Fibroblast of lung (primary cell): Measurements from ENCODE around the gene RNF224. TPM values are rescaled to one million over a fixed set of nuclear protein-coding genes. Genes with fewer than 3 reads are reported as not detected.

Experiments used
- DNase-seq, 2 donors: peaks; one replicate each; pipeline versions ENCODE4 v3.0.0 to v3.0.0-alpha.2; 2010; ENCODE audit warnings: low read depth in 2 of 2
- H2AFZ ChIP-seq: 2 replicates; pipeline ENCODE4 v1.5.1; 2012; ENCODE audit warnings: low read length, control low read depth, inconsistent platforms
- H3K27ac ChIP-seq: 2 replicates; pipeline ENCODE4 v1.5.1; 2011; ENCODE audit warnings: low read length, control low read depth; ENCODE audit not compliant: insufficient read depth
- H3K27me3 ChIP-seq: 2 replicates; pipeline ENCODE4 v1.5.1; 2011; ENCODE audit warnings: mild to moderate bottlenecking, low read length; ENCODE audit not compliant: control insufficient read depth, insufficient read depth
- H3K36me3 ChIP-seq: 2 replicates; pipeline ENCODE4 v1.5.1; 2011; ENCODE audit warnings: low read length; ENCODE audit not compliant: control insufficient read depth, insufficient read depth
- H3K4me1 ChIP-seq: 2 replicates; pipeline ENCODE4 v1.5.1; 2011; ENCODE audit warnings: low read length; ENCODE audit not compliant: control insufficient read depth, insufficient read depth; ENCODE audit errors: extremely low read depth
- H3K4me2 ChIP-seq: 2 replicates; pipeline ENCODE4 v1.5.1; 2011; ENCODE audit warnings: low read length, control low read depth; ENCODE audit not compliant: insufficient read depth; ENCODE audit errors: extremely low read depth
- H3K4me3 ChIP-seq, 4 experiments: fragments of 200-600 bp in 1 of 4; sonication (generic) in 1 of 4; replicated peaks in 1 of 4; 2 replicates each; pipeline ENCODE4 v1.5.1; 2011 to 2016; ENCODE audit warnings: low read length in 4 of 4, low read depth in 3 of 4, mild to moderate bottlenecking in 3 of 4, control low read depth in 2 of 4, inconsistent platforms in 1 of 4, mixed read lengths in 1 of 4; ENCODE audit not compliant: insufficient read depth in 1 of 4; ENCODE audit errors: control extremely low read depth in 1 of 4
- H3K79me2 ChIP-seq: 2 replicates; pipeline ENCODE4 v1.5.1; 2012; ENCODE audit warnings: mild to moderate bottlenecking, low read length, inconsistent platforms; ENCODE audit not compliant: control insufficient read depth, insufficient read depth
- H3K9ac ChIP-seq: 2 replicates; pipeline ENCODE4 v1.5.1; 2011; ENCODE audit warnings: mild to moderate bottlenecking, low read length, control low read depth; ENCODE audit not compliant: insufficient read depth
- H3K9me3 ChIP-seq: 2 replicates; pipeline ENCODE4 v1.5.1; 2012; ENCODE audit warnings: low read depth, low read length; ENCODE audit not compliant: control insufficient read depth, insufficient read depth
- H4K20me1 ChIP-seq: 2 replicates; pipeline ENCODE4 v1.5.1; 2011; ENCODE audit warnings: low read length; ENCODE audit not compliant: control insufficient read depth, insufficient read depth; ENCODE audit errors: extremely low read depth
- CTCF ChIP-seq, 2 donors: IDR thresholded peaks in 1 of 2; conservative IDR thresholded peaks in 1 of 2; 1 replicate in 1 of 2; 2 replicates in 1 of 2; pipeline ENCODE4 v1.5.1; 2011 to 2012; ENCODE audit warnings: low read length in 2 of 2, control low read depth in 1 of 2, inconsistent platforms in 1 of 2, low read depth in 1 of 2, mild to moderate bottlenecking in 1 of 2
- EZH2 ChIP-seq: IDR thresholded peaks from 2 replicates; pipeline ENCODE4 v1.5.1; 2012; ENCODE audit warnings: low read length, control low read depth, mild to moderate bottlenecking; ENCODE audit errors: missing control alignments
- polyA plus RNA-seq, 2 donors: library from polyadenylated mRNA; depleted of rRNA in 1 of 2; stranded (reverse) in 1 of 2; unstranded in 1 of 2; fragments of >200 nt; gene quantifications; 2 replicates each; pipeline ENCODE4 v1.2.1, GENCODE V29; 2011 to 2012; ENCODE audit warnings: missing spikeins in 1 of 2
- total RNA-seq: library from RNA; depleted of rRNA; stranded (reverse); fragments of >200 nt; gene quantifications from 2 replicates; pipeline ENCODE4 v1.2.1, GENCODE V29; 2014

The RNF224 gene
- total and polyA plus RNA-seq, 2 donors (not counting 1 experiment from before 2014, with no cell fraction given), result under 0.01 TPM; not detected in 1

- Histone ChIP-seq H3K36me3 (peaks cover 11% of the 10 kb centered on the region), H2AFZ (no peak overlapping the region), H3K4me3 (no peak overlapping the region), H3K4me2 (no peak overlapping the region), H3K9ac (no peak overlapping the region), H3K27me3 (no peaks in the 10 kb centered on the region), H3K4me1 (peaks cover 8% of the 10 kb centered on the region), H3K79me2 (no peaks in the 10 kb centered on the region), H3K27ac (no peak overlapping the region), H4K20me1 (no peaks in the 10 kb centered on the region), H3K9me3 (no peaks in the 10 kb centered on the region)
- TF ChIP-seq EZH2 (no peak), CTCF (conservative IDR thresholded peaks at IDR 0.05 in 1 of 2, IDR thresholded peaks at IDR 0.05 in 1 of 2; ENCODE audit: low read depth in 1 of 2, low read length in 2 of 2) (no peak)
- no peak for DNase-seq
These were observed 7.5 kb upstream of the RNF224 start for GRCh38 chr9:137219757-137220316.

- Histone ChIP-seq H3K27ac (no peak overlapping the region), H3K9me3 (no peaks in the 10 kb centered on the region), H3K27me3 (no peaks in the 10 kb centered on the region), H2AFZ (no peak overlapping the region), H3K9ac (no peak overlapping the region), H3K4me2 (no peak overlapping the region), H3K79me2 (no peaks in the 10 kb centered on the region), H4K20me1 (no peaks in the 10 kb centered on the region), H3K36me3 (peaks cover 7% of the 10 kb centered on the region), H3K4me3 (no peak overlapping the region), H3K4me1 (peaks cover 8% of the 10 kb centered on the region)
- no peak for TF ChIP-seq EZH2
- TF ChIP-seq CTCF (conservative IDR thresholded peaks at IDR 0.05 in 1 of 2, IDR thresholded peaks at IDR 0.05 in 1 of 2; ENCODE audit: low read depth in 1 of 2, low read length in 2 of 2), result no peak
- DNase-seq, result no peak
These were observed 6.8 kb upstream of the RNF224 start for GRCh38 chr9:137220317-137221094.

GRCh38 chr9:137221095-137221505 is 6.2 kb upstream of the RNF224 start:
- H3K4me1 ChIP-seq, result peaks cover 8% of the 10 kb centered on the region
- H3K79me2 ChIP-seq, result no peaks in the 10 kb centered on the region
- H2AFZ ChIP-seq, result no peak overlapping the region
- no peak overlapping the region for H3K27ac ChIP-seq
- no peaks in the 10 kb centered on the region for H4K20me1 ChIP-seq
- no peaks in the 10 kb centered on the region for H3K27me3 ChIP-seq
- H3K9ac ChIP-seq, result no peak overlapping the region
- TF ChIP-seq CTCF (conservative IDR thresholded peaks at IDR 0.05 in 1 of 2, IDR thresholded peaks at IDR 0.05 in 1 of 2; ENCODE audit: low read depth in 1 of 2, low read length in 2 of 2) (no peak), EZH2 (no peak)
- peaks cover 6% of the 10 kb centered on the region for H3K36me3 ChIP-seq
- no peak overlapping the region for H3K4me2 ChIP-seq
- H3K9me3 ChIP-seq, result no peaks in the 10 kb centered on the region
- DNase-seq, result no peak
- no peak overlapping the region for H3K4me3 ChIP-seq
